Inflammatory macrophage (primary cell): ENCODE data around the gene POTEH.
"Not testable (repeated sequence)": the region's sequence is repeated elsewhere in the genome, so short reads cannot be mapped to it uniquely, and the experiment has no call there.

ENCODE experiments used
- DNase-seq, 2 donors: peaks; one replicate each; pipeline ENCODE4 v3.0.0-alpha.2; 2020 to 2022
- total RNA-seq, 18 experiments: gene quantifications; one replicate each; lab custom pipeline; 2026; ENCODE audit warnings: mixed read lengths in 6 of 18, inconsistent platforms in 2 of 18; lab: John Stamatoyannopoulos, UW

Gene POTEH
- total RNA-seq: 0 to 0.03 (median 0) reads per million in 18 experiments

GRCh38 chr22:15689749-15690125 lies at the start of gene POTEH:
TSS of gene POTEH (plus strand) at chr22:15690026. CDS start at chr22:15690078, 52 bp downstream.
- not testable (repeated sequence) for DNase-seq

GRCh38 chr22:15642288-15642861 lies 47.5 kb upstream of the POTEH start:
- DNase-seq: not testable (repeated sequence)

GRCh38 chr22:15651954-15652353 lies 37.9 kb upstream of the POTEH start:
- not testable (repeated sequence) for DNase-seq

- not testable (repeated sequence) for DNase-seq
Observed at GRCh38 chr22:15652738-15653137, 37.1 kb upstream of the POTEH start.

- not testable (repeated sequence) for DNase-seq
Observed at GRCh38 chr22:15653241-15653640, 36.6 kb upstream of the POTEH start.

DNA sequence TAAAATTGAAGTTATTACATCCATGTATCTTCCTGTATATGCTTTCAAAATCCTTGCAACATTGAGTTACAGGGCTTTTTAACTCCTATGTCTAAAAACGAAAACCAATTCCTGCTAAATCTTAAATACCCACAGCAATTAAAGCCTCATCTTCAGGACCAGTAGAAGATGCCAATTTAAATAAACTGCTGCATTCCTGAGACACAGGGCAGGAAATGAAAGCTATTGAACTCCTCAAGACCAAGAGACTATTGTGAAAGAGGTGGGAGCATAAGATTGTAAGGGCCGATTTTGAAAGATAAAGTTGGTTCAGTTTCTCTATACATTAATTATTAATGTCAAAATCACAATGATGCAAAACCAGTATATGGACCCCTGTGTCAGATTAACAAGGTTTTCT lies 28.7 kb upstream of the POTEH start:
- not testable (repeated sequence) for DNase-seq

- not testable (repeated sequence) for DNase-seq
Observed at GRCh38 chr22:15664682-15665081, 25.1 kb upstream of the POTEH start.

DNA sequence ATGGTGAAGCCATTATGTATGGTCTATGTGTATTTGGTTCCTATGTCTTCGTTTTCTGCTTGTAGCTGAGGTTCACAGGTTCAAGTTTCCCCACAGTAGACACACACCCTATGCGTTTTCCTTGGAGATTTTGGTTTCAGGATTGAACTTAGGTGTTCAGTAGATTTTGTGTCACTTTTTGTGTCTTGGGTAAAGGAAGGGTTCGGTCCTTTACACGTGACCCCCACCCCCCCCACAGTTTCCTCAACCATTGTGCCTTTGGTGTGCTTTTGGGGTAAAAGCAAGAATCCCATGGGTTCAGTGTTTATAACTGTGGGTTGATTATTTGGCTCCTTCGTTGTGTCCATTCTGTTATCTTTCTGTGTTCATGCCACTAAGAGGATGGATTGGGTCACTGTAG lies 24.3 kb upstream of the POTEH start:
- not testable (repeated sequence) for DNase-seq

- DNase-seq: not testable (repeated sequence)
Observed at GRCh38 chr22:15669430-15669829, 20.4 kb upstream of the POTEH start.

DNA sequence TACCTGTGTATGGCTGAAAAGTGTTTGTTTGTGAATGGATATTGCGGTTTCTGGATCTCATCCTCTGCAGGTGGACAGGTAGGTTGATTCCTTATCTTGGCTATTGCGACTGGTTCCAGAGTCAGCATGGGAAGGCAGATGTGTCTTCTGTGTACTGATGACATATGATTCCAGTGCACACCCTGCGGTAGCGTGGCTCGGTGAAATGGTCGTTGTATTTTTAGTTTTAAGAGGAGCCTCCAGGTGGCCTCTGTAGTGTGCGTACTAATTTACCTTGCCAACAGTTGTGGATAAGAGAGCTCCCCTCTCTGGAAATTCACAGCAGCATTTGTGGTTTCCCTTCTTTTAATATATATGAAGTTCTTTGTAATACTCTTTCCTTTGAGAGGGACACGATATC lies 10.1 kb upstream of the POTEH start:
- not testable (repeated sequence) for DNase-seq

DNA sequence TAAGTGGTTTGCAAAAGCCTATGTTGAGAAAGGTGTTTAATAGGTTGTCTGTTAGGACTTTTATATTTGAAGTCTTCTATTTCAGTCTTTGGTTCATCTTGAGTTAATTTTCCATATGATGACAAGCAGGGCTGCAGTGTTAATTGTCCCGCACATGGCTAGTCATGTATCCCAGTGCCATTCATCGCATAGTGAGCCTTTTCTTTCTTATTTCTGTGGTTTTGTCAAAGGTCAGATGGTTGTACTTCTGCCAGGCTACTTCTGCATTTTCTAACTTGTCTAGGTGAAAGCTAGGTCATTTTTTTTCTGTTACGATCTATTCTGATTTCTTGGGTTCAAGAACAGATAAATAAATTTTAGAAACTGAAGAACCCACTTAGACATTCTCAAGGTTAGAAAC lies 5.7 kb upstream of the POTEH start:
- not testable (repeated sequence) for DNase-seq

DNA sequence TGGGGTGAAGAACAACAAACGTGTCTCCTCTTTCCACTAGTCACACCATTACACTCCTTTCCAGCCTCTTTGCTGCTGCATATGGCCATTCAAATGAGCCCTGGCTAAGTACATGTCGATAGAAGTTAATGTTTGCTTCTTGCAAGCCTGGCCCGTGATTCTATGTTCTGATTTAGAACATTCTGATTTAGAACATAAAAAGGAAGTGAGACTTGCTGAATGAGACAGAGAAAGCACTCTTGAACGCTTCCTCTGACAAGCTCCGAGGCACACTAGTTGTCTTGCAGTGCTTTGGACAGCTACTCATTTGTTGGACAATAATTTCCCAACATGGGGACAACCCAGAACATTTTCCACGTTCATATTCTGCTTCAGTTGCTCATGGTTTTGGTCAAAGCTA lies 5.1 kb upstream of the POTEH start:
- not testable (repeated sequence) for DNase-seq

GRCh38 chr22:15685641-15686040 lies 4.2 kb upstream of the POTEH start:
- not testable (repeated sequence) for DNase-seq

GRCh38 chr22:15687086-15687485 lies 2.7 kb upstream of the POTEH start:
- DNase-seq: not testable (repeated sequence)

DNA sequence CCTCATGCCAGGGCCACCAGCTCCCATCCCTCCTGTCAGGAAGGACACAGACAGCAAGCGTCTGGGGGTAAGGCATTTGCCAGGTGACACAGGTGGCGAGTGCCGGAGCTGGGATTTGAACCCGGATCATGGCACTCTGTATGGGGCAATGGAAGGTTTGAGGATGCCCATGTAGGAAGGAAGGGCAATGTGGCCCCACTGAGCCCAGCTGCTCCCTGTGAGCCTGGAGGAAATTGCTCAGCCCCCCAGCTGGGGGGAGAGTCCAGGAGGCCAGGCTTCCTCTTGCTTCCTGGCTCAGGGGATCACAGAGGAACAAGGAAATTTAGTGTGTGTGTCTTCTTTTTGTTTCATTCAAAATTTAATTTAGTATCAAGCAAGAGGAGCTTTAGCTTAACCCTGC lies 2.1 kb upstream of the POTEH start:
- DNase-seq: not testable (repeated sequence)

GRCh38 chr22:15688090-15688489 lies 1.7 kb upstream of the POTEH start:
- DNase-seq: not testable (repeated sequence)

GRCh38 chr22:15689012-15689748 lies 646 bp upstream of the POTEH start:
- not testable (repeated sequence) for DNase-seq

DNA sequence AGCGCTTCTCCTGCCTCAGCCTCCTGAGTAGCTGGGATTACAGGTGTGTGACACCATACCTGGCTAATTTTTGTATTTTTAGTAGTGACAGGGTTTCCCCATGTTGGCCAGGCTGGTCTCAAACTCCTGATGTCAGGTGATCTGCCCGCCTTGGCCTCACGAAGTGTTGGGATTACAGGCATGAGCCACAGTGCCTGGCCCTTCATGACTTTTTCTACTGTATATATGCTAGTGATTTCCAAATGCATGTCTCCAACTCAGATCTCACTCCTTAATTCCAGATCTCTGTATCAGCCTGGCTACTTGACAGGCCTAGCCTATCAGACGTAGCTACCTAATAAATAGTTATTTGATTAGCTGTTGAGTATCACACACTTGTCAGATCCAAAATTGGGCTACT lies 23.8 kb downstream of the POTEH start:
- not testable (repeated sequence) for DNase-seq

DNA sequence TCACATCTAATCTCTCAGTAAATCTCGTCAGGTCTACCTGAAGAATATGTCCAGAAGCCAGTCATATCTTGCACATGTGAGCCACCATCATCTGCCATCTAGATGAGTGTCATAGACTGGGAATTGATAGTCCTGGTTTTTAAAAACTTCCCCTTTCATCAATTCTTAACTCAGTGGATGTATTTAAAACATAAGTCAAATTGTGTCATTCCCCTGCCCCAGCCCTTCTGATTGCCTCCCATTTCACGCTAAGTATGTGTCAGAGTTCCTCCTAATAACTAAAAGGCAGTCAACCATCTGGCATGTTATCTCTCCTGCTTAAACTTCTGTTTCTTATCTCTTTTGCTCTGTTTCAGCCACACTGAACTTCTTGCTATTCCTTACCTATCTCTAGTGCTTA lies 24.3 kb downstream of the POTEH start:
- DNase-seq: not testable (repeated sequence)

DNA sequence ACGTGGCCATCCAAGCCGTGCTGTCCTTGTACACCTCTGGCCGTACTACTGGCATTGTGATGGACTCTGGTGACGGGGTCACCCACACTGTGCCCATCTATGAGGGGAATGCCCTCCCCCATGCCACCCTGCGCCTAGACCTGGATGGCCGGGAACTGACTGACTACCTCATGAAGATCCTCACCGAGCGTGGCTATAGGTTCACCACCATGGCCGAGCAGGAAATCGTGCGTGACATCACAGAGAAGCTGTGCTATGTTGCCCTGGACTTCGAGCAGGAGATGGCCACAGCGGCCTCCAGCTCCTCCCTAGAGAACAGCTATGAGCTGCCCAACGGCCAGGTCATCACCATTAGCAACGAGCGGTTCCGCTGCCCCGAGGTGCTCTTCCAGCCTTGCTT lies 32.1 kb downstream of the POTEH start:
- not testable (repeated sequence) for DNase-seq

DNA sequence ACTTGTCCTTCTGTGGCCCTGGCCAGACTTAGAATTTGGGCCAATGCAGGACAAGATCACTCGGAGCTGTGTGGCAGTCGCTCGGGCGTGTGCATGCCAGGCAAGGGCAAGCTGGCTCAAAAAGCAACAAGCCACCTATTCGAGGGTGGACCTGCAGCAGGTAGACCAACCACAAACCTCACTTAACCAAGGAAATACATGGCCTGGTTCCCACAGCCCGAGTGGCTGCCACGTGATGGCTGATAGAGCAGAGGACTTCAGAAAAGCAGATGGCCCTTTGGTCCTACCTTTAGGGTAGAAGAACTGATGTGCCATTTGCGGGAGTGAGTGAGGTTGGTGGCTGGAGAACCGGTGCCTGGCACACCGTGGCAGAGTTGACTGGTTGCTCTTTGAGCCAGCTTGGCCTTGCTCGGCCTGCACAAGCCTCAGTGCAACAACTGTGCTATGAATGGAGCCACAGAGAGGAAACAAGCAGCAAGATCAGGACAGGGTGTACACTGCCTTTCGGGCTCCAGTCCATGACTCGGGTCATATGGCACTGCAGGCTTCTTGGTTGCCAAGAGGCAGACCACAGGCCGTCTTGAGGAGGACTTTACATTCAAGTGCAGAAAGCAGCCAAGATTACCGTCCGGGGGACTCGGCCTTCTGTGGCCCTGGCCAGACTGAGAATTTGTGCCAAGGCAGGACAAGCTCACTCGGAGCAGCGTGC lies 39.5 kb downstream of the POTEH start:
- not testable (repeated sequence) for DNase-seq

GRCh38 chr22:15731023-15731422 lies 41.2 kb downstream of the POTEH start:
- not testable (repeated sequence) for DNase-seq

GRCh38 chr22:15734411-15734810 lies 44.6 kb downstream of the POTEH start:
- not testable (repeated sequence) for DNase-seq
